ENCODE results near the gene LRCH1. TPM values are rescaled to one million over a fixed set of nuclear protein-coding genes. Genes with fewer than 3 reads are reported as not detected.

Gene LRCH1
- total and polyA plus RNA-seq, 2 experiments from 2014 or later: 6.0 to 14.6 TPM

DNA sequence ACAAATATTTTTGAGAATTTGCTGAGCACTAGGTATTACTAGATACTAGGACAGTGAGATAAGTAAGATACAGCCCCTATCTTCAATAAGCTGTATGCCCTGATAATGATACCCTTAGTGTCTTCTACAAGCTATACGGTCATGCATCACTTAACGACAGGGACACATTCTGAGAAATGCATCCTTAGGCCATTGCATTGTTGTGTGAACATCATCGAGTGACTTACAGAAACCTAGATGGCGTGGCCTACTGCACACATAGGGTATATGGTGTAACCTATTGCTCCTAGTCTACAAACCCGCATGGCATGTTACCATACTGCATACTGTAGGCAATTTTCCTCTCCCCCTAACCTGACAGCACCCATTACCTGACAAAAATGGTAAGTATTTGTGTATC is 64.9 kb downstream of the LRCH1 start:
- no peak for DNase-seq (ENCODE audit: low read depth in 1 of 2, low spot score in 1 of 2)
- Histone ChIP-seq H3K36me3 (no peaks in the 10 kb centered on the region), H3K27ac (no peak overlapping the region), H3K4me3 (no peak overlapping the region), H3K4me1 (ENCODE audit: low read depth) (peaks cover 39% of the 10 kb centered on the region), H3K9me3 (ENCODE audit: low read depth) (no peaks in the 10 kb centered on the region), H3K27me3 (no peaks in the 10 kb centered on the region)
- TF ChIP-seq, protein P1, sequence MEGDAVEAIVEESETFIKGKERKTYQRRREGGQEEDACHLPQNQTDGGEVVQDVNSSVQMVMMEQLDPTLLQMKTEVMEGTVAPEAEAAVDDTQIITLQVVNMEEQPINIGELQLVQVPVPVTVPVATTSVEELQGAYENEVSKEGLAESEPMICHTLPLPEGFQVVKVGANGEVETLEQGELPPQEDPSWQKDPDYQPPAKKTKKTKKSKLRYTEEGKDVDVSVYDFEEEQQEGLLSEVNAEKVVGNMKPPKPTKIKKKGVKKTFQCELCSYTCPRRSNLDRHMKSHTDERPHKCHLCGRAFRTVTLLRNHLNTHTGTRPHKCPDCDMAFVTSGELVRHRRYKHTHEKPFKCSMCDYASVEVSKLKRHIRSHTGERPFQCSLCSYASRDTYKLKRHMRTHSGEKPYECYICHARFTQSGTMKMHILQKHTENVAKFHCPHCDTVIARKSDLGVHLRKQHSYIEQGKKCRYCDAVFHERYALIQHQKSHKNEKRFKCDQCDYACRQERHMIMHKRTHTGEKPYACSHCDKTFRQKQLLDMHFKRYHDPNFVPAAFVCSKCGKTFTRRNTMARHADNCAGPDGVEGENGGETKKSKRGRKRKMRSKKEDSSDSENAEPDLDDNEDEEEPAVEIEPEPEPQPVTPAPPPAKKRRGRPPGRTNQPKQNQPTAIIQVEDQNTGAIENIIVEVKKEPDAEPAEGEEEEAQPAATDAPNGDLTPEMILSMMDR (IDR thresholded peaks at IDR 0.05; ENCODE audit: low read depth, low read length): no peak

DNA sequence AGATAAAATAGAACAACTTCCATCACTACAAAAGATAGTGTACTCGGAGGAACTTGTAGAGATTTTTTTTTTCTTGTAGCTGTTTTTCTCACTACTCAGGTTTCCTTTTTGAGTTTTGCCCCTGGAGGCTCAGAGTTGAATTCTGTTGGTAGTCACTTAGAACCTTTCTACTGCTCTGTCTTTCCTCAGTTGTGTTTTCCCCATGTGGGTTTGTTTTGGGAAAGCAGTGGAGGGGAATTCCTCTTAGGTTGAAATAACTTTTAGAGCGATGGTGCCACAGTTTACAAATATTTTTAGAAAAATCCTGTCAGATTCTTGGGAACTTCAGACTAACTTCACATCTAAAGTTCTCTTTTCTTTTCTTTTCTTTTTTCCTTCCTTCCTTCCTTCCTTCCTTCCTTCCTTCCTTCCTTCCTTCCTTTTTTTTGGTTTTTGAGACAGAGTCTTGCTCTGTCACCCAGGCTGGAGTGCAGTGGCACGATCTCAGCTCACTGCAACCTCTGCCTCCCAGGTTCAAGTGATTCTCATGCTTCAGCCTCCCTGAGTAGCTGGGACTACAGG is 65.8 kb downstream of the LRCH1 start:
- no peaks in the 10 kb centered on the region for H3K27me3 ChIP-seq
- H3K9me3 ChIP-seq (ENCODE audit: low read depth): no peaks in the 10 kb centered on the region
- H3K4me3 ChIP-seq: no peak overlapping the region
- no peaks in the 10 kb centered on the region for H3K36me3 ChIP-seq
- TF ChIP-seq, protein P1 (IDR thresholded peaks at IDR 0.05; ENCODE audit: low read depth, low read length): no peak
- no peak for DNase-seq (ENCODE audit: low read depth in 1 of 2, low spot score in 1 of 2)
- H3K4me1 ChIP-seq (ENCODE audit: low read depth): peaks cover 34% of the 10 kb centered on the region
- H3K27ac ChIP-seq: no peak overlapping the region

DNA sequence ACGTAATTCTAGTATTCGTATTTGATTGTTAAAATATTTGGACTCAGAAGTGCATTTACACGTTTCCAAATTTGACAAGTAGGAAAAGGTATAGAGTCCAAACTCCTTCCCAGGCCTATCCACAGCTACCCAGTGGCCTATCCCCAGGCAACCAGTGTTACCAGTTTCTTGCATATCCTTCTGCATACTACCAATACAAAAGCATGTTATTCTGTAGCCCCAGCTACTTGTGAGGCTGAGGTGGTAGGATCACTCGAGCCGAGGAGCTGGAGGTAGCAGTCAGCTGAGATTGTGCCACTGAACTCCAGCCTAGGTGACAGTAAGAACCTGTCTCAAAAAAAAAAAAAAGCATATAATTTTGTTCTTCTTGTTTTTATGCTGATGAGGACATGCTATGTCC is 67.1 kb downstream of the LRCH1 start:
- TF ChIP-seq, protein P1 (IDR thresholded peaks at IDR 0.05; ENCODE audit: low read depth, low read length): no peak
- H3K4me3 ChIP-seq: no peak overlapping the region
- no peaks in the 10 kb centered on the region for H3K36me3 ChIP-seq
- peaks cover 34% of the 10 kb centered on the region for H3K4me1 ChIP-seq (ENCODE audit: low read depth)
- no peak overlapping the region for H3K27ac ChIP-seq
- no peaks in the 10 kb centered on the region for H3K27me3 ChIP-seq
- DNase-seq (ENCODE audit: low read depth in 1 of 2, low spot score in 1 of 2): no peak
- H3K9me3 ChIP-seq (ENCODE audit: low read depth): no peaks in the 10 kb centered on the region

DNA sequence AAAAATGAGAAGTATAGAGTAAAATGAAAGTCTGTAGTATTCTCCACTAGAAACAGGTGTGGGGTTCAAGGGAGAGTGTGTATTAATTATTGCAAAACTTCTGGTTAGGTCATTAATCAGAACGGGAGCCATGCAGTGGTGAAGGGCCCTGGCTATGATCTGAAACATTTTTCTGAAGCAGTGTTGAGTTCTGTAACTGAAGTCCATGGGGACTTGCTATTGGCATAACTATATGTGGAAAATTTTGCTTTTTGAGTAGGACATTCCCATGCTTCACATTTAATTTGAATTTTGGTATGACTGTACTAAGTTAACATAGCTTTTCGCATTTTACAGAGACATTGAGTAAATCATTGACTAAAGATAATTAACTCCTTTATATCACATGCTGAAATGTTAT is 67.5 kb downstream of the LRCH1 start:
- peaks cover 33% of the 10 kb centered on the region for H3K4me1 ChIP-seq (ENCODE audit: low read depth)
- TF ChIP-seq, protein P1 (IDR thresholded peaks at IDR 0.05; ENCODE audit: low read depth, low read length): no peak
- H3K36me3 ChIP-seq: no peaks in the 10 kb centered on the region
- no peaks in the 10 kb centered on the region for H3K9me3 ChIP-seq (ENCODE audit: low read depth)
- H3K27me3 ChIP-seq: no peaks in the 10 kb centered on the region
- no peak for DNase-seq (ENCODE audit: low read depth in 1 of 2, low spot score in 1 of 2)
- H3K4me3 ChIP-seq: no peak overlapping the region
- no peak overlapping the region for H3K27ac ChIP-seq

DNA sequence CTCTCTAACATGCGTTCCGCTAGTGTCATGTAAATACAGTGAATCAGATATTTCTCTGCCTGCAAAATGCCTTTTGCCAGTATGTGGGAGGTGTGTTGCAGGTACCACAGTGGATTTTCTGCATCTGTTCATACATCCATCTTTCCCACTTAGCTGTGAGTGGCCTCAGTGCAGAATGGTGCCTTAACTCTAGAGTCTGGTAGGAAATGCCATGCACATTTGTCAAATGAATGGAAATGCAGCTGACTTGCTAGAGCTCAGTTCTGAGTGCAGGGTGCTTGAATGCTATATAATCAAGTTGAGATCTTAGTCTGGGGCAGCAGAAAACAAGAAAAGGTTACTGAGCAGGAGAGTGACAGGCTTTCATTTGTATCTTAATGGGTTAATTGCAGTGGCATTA is 68.2 kb downstream of the LRCH1 start:
- H3K4me1 ChIP-seq (ENCODE audit: low read depth): peaks cover 26% of the 10 kb centered on the region
- DNase-seq (ENCODE audit: low read depth in 1 of 2, low spot score in 1 of 2): no peak

More for the DNA sequence above, 68.2 kb downstream of the LRCH1 start:
- Histone ChIP-seq H3K27ac (no peak overlapping the region), H3K27me3 (no peaks in the 10 kb centered on the region), H3K36me3 (no peaks in the 10 kb centered on the region), H3K4me3 (no peak overlapping the region), H3K9me3 (ENCODE audit: low read depth) (no peaks in the 10 kb centered on the region)
- TF ChIP-seq, protein P1 (IDR thresholded peaks at IDR 0.05; ENCODE audit: low read depth, low read length): no peak

Data from cardiac muscle cell (in vitro differentiated cells and primary cell).